BE2C (cell line): ENCODE results near the gene DYRK3.

Experiments used
- DNase-seq: peaks from one replicate; pipeline ENCODE4 v3.0.0-alpha.2; 2020
- H3K27me3 ChIP-seq: fragments of 250-450 bp; sonication (Bioruptor Pico); 2 replicates; pipeline ENCODE4 v1.5.1; 2020; ENCODE audit warnings: mild to moderate bottlenecking
- H3K36me3 ChIP-seq: fragments of 250-450 bp; sonication (Bioruptor Pico); 2 replicates; pipeline ENCODE4 v1.5.1; 2020; ENCODE audit warnings: mild to moderate bottlenecking
- H3K4me1 ChIP-seq: fragments of 250-450 bp; sonication (Bioruptor Pico); 2 replicates; pipeline ENCODE4 v1.5.1; 2020
- H3K4me3 ChIP-seq: 2 replicates; pipeline ENCODE4 v1.5.1; 2011; ENCODE audit warnings: low read depth, low read length
- H3K9me3 ChIP-seq: fragments of 250-450 bp; sonication (Bioruptor Pico); 2 replicates; pipeline ENCODE4 v1.5.1; 2020
- CTCF ChIP-seq: IDR thresholded peaks from 2 replicates; pipeline ENCODE4 v1.5.1; 2012; ENCODE audit warnings: mild to moderate bottlenecking, low read depth, low read length

The DYRK3 gene

DNA sequence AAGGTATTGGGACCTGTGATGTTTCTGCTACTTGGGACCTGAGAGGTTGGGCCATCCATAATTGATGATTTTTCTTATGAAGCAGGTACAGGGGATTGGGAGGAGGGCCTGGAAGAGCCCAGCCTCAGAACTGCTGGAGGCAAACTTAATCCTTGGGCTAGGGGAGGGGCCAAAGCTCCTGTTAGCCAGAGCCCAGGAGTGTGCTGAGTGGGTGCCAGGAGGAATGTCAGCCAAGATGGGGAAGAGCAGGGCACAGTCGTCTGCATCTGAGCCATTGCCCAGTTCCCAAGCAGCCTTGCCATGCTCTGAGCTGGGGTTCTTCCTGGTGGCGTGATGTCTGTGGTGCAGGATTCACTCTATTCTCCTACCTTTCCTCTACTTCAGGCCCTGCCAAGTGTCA lies 55.2 kb downstream of the DYRK3 start:
- Histone ChIP-seq H3K4me3 (no peak overlapping the region), H3K27me3 (no peaks in the 10 kb centered on the region), H3K36me3 (no peaks in the 10 kb centered on the region), H3K9me3 (no peaks in the 10 kb centered on the region), H3K4me1 (no peaks in the 10 kb centered on the region; the same call in none of the 2 replicates)
- TF ChIP-seq CTCF: no peak
- DNase-seq: no peak

GRCh38 chr1:206691604-206692003 lies 56.3 kb downstream of the DYRK3 start:
- Histone ChIP-seq H3K4me1 (no peaks in the 10 kb centered on the region; the same call in none of the 2 replicates), H3K27me3 (no peaks in the 10 kb centered on the region), H3K9me3 (no peaks in the 10 kb centered on the region), H3K36me3 (no peaks in the 10 kb centered on the region), H3K4me3 (no peak overlapping the region)
- DNase-seq: no peak
- TF ChIP-seq CTCF: no peak

DNA sequence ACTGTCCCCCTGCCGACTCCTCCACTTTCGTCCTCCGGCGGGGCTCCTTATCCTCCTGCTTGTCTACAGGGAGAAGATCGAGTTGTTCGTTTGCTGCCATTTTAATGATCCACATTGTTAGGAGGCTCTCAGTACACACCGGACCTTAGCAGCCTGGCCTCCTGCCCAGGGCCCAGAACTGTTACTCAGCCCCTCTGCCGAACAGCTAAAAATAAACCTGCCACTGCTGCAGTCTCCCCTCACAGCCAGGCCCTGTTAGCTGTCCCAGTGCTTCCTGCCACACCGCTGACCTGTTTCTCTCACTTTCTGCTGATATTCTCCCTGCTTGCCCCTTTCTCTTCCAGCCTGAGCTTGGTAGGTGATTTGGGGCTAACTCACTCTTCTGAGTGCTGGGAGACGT lies 57.7 kb downstream of the DYRK3 start:
- TF ChIP-seq CTCF: no peak

DNA sequence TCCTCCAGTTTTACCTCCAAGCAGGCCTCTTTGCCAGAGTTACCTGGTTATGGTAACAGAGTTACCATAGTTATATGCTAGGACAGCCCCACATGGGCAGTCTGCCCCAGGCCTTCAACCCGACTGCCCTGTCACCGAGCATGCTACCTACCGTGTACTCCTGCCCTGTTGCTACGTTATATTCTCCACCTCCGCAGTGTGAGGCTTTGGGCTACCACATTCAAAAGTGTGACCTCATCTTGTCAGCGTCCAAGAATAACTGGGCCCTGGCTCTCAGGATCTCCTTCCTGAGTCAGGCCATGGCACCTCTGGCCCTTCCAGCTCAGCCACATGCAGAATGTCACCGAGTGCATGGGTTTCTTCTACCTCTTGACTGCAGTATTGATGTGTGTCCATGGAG lies 58.3 kb downstream of the DYRK3 start:
- Histone ChIP-seq H3K9me3 (no peaks in the 10 kb centered on the region; the same call in 1 of the 2 replicates), H3K4me1 (no peaks in the 10 kb centered on the region; the same call in 1 of the 2 replicates), H3K4me3 (no peak overlapping the region), H3K36me3 (no peaks in the 10 kb centered on the region), H3K27me3 (no peaks in the 10 kb centered on the region)
- DNase-seq: no peak
- TF ChIP-seq CTCF: no peak

More for the DNA sequence above, 57.7 kb downstream of the DYRK3 start:
- DNase-seq: no peak
- Histone ChIP-seq H3K27me3 (no peaks in the 10 kb centered on the region), H3K4me3 (no peak overlapping the region), H3K9me3 (no peaks in the 10 kb centered on the region; the same call in 1 of the 2 replicates), H3K4me1 (no peaks in the 10 kb centered on the region; the same call in 1 of the 2 replicates), H3K36me3 (no peaks in the 10 kb centered on the region)

- Histone ChIP-seq H3K36me3 (no peaks in the 10 kb centered on the region), H3K27me3 (no peaks in the 10 kb centered on the region), H3K4me1 (no peaks in the 10 kb centered on the region; the same call in 1 of the 2 replicates), H3K4me3 (no peak overlapping the region), H3K9me3 (no peaks in the 10 kb centered on the region; the same call in 1 of the 2 replicates)
- no peak for TF ChIP-seq CTCF
- no peak for DNase-seq
Observed at GRCh38 chr1:206694171-206695124, 59.1 kb downstream of the DYRK3 start.

GRCh38 chr1:206695733-206696132 lies 60.4 kb downstream of the DYRK3 start:
- Histone ChIP-seq H3K9me3 (no peaks in the 10 kb centered on the region; the same call in 1 of the 2 replicates), H3K27me3 (no peaks in the 10 kb centered on the region), H3K4me3 (no peak overlapping the region), H3K36me3 (no peaks in the 10 kb centered on the region), H3K4me1 (no peaks in the 10 kb centered on the region; the same call in 1 of the 2 replicates)
- TF ChIP-seq CTCF: no peak
- no peak for DNase-seq
